DMS153 treated with DMSO at 0.1 percent for 48 hours (cell line): Measurements from ENCODE around the gene RNF225.
"Not testable (repeated sequence)": the region's sequence is repeated elsewhere in the genome, so short reads cannot be mapped to it uniquely, and the experiment has no call there.

Experiments used
- DNase-seq: peaks from one replicate; lab custom pipeline; 2025; ENCODE audit not compliant: unreplicated experiment; lab: John Stamatoyannopoulos, UW

Gene RNF225

GRCh38 chr19:58361900-58362271 lies 33.6 kb upstream of the RNF225 start:
- no peak for DNase-seq

GRCh38 chr19:58362272-58362994 lies 33.0 kb upstream of the RNF225 start, which contains the start of gene ZNF497:
Gene ZNF497, minus strand, starts transcription at chr19:58362751. Its CDS starts 5,116 bp downstream, at chr19:58357635.
- DNase-seq, result peak; percentile 87

- no peak for DNase-seq
Measured at GRCh38 chr19:58364146-58364545, 31.3 kb upstream of the RNF225 start.

GRCh38 chr19:58366585-58367430 lies 28.6 kb upstream of the RNF225 start:
- DNase-seq, result no peak

GRCh38 chr19:58367698-58368454 lies 27.6 kb upstream of the RNF225 start:
- no peak for DNase-seq

- DNase-seq, result no peak
Measured at GRCh38 chr19:58368561-58369360, 26.7 kb upstream of the RNF225 start.

GRCh38 chr19:58372311-58373133 lies 22.9 kb upstream of the RNF225 start:
- no peak for DNase-seq

GRCh38 chr19:58374200-58374599 lies 21.3 kb upstream of the RNF225 start:
- DNase-seq, result no peak

GRCh38 chr19:58376724-58377123 lies 18.7 kb upstream of the RNF225 start:
- DNase-seq, result not testable (repeated sequence)

- no peak for DNase-seq
Measured at GRCh38 chr19:58379246-58379645, 16.2 kb upstream of the RNF225 start.

- no peak for DNase-seq
Measured at GRCh38 chr19:58380037-58380661, 15.3 kb upstream of the RNF225 start.

- DNase-seq, result peak; percentile 97
Measured at GRCh38 chr19:58380662-58381459, 14.6 kb upstream of the RNF225 start, which contains the start of gene ZNF837. Gene ZNF837, minus strand, starts transcription at chr19:58381030. Its CDS starts 11,698 bp downstream, at chr19:58369332.

- no peak for DNase-seq
Measured at GRCh38 chr19:58381460-58382212, 13.8 kb upstream of the RNF225 start.

GRCh38 chr19:58382997-58383603 lies 12.4 kb upstream of the RNF225 start:
- no peak for DNase-seq

GRCh38 chr19:58385313-58385890 lies 10.1 kb upstream of the RNF225 start:
- DNase-seq, result no peak

GRCh38 chr19:58385891-58386575 lies 9.4 kb upstream of the RNF225 start:
- DNase-seq, result no peak
